HCT116 (cell line): ENCODE data around the gene SEPHS2. TPM values are rescaled to one million over a fixed set of nuclear protein-coding genes. Genes with fewer than 3 reads are reported as not detected.

Source experiments
- ATAC-seq: fragments of 200-7000 bp; cut with Tn5 transposase; 2 replicates; pipeline ENCODE4 v1.9.1; 2020; ENCODE audit warnings: mild to moderate bottlenecking, moderate library complexity
- BruUV-seq: library from RNA; stranded (reverse); fragments of 400-500 nt; replicated peaks from 2 replicates; lab custom pipeline; 2021; lab: Mats Ljungman, UMichigan
- CTCF ChIA-PET: fragments of 300-600 bp; sonication (Branson Sonifier 250); formaldehyde crosslinking; loops from one replicate; lab custom pipeline; 2021; ENCODE audit warnings: antibody characterized with exemption; lab: Charles Lee
- POLR2A ChIA-PET: fragments of 300-600, 350-600 bp; sonication (Branson Sonifier 250); formaldehyde crosslinking; loops from one replicate; lab custom pipeline; 2021; ENCODE audit warnings: antibody characterized with exemption; lab: Charles Lee
- RAD21 ChIA-PET, 2 experiments: fragments of 300-600 bp; sonication (Branson Sonifier 250); formaldehyde crosslinking; loops; one replicate each; lab custom pipeline; 2023; ENCODE audit warnings: low total read pairs in 2 of 2; ENCODE audit not compliant: uncharacterized antibody in 2 of 2, unreplicated experiment in 2 of 2, low non-redundant PET in 1 of 2; lab: Charles Lee
- DNase-seq: peaks from one replicate; pipeline ENCODE4 v3.0.0-alpha.2; 2010; ENCODE audit warnings: low read depth, low spot score
- H2AFZ ChIP-seq: fragments of 200-600 bp; shearing (Covaris generic), sonication (generic); 2 replicates; pipeline ENCODE4 v1.6.1; 2017; ENCODE audit warnings: low read depth, mixed run types, mixed read lengths, antibody characterized with exemption, low read length; ENCODE audit not compliant: poor library complexity, severe bottlenecking
- H3K27ac ChIP-seq: 2 replicates; pipeline ENCODE4 v1.5.1; 2012; ENCODE audit warnings: low read depth, low read length
- H3K27me3 ChIP-seq: fragments of 200-600 bp; sonication (generic); 2 replicates; pipeline ENCODE4 v1.6.1; 2016; ENCODE audit warnings: mixed run types, low read length, mixed read lengths; ENCODE audit not compliant: insufficient read depth
- H3K36me3 ChIP-seq, 2 experiments: fragments of 200-500 bp in 1 of 2; fragments of 200-600 bp in 1 of 2; sonication (Bioruptor generic) in 1 of 2; sonication (generic) in 1 of 2; 2 replicates each; pipeline versions ENCODE4 v1.5.1 to v1.6.1; 2014 to 2016; ENCODE audit warnings: low read length in 2 of 2, inconsistent platforms in 1 of 2, mixed read lengths in 1 of 2, mixed run types in 1 of 2; ENCODE audit not compliant: insufficient read depth in 2 of 2, control insufficient read depth in 1 of 2
- H3K4me1 ChIP-seq, 2 experiments: fragments of 200-600 bp in 1 of 2; sonication (generic) in 1 of 2; 2 replicates each; pipeline versions ENCODE4 v1.5.1 to v1.6.1; 2012 to 2017; ENCODE audit warnings: low read length in 2 of 2, inconsistent platforms in 1 of 2, mild to moderate bottlenecking in 1 of 2, mixed read lengths in 1 of 2, mixed run types in 1 of 2, moderate library complexity in 1 of 2; ENCODE audit not compliant: insufficient read depth in 2 of 2, control insufficient read depth in 1 of 2
- H3K4me2 ChIP-seq: fragments of 200-600 bp; sonication (generic); 2 replicates; pipeline ENCODE4 v1.6.1; 2017; ENCODE audit warnings: mixed run types, low read length, mixed read lengths
- H3K4me3 ChIP-seq, 2 experiments: fragments of 200-600 bp in 1 of 2; sonication (generic) in 1 of 2; replicated peaks in 1 of 2; 2 replicates each; pipeline ENCODE4 v1.5.1; 2011 to 2016; ENCODE audit warnings: low read length in 2 of 2, control low read depth in 1 of 2, low read depth in 1 of 2, mild to moderate bottlenecking in 1 of 2, mixed read lengths in 1 of 2, mixed run types in 1 of 2
- H3K79me2 ChIP-seq: fragments of 200-600 bp; sonication (generic); 2 replicates; pipeline ENCODE4 v1.6.1; 2017; ENCODE audit warnings: mild to moderate bottlenecking, mixed run types, low read length, moderate library complexity, mixed read lengths; ENCODE audit not compliant: insufficient read depth
- H3K9ac ChIP-seq: fragments of 200-600 bp; sonication (generic); 2 replicates; pipeline ENCODE4 v1.6.1; 2016; ENCODE audit warnings: low read length, mixed read lengths
- H3K9me2 ChIP-seq: fragments of 200-600 bp; sonication (generic), shearing (Covaris generic); 2 replicates; pipeline ENCODE4 v1.6.1; 2017; ENCODE audit warnings: mixed run types, mild to moderate bottlenecking, moderate library complexity; ENCODE audit not compliant: insufficient read depth
- H3K9me3 ChIP-seq, 2 experiments: fragments of 200-500 bp in 1 of 2; fragments of 200-600 bp in 1 of 2; sonication (Bioruptor generic) in 1 of 2; sonication (generic) in 1 of 2; 2 replicates each; pipeline ENCODE4 v1.6.1; 2014 to 2017; ENCODE audit warnings: low read length in 2 of 2, mixed read lengths in 2 of 2, inconsistent platforms in 1 of 2, low read depth in 1 of 2, mild to moderate bottlenecking in 1 of 2, mixed run types in 1 of 2, moderate library complexity in 1 of 2; ENCODE audit not compliant: control insufficient read depth in 1 of 2, insufficient read depth in 1 of 2
- H4K20me1 ChIP-seq: fragments of 200-600 bp; sonication (generic), shearing (Covaris generic); 2 replicates; pipeline ENCODE4 v1.6.1; 2017; ENCODE audit warnings: mixed run types, mild to moderate bottlenecking, moderate library complexity; ENCODE audit not compliant: insufficient read depth
- ATF3 ChIP-seq: IDR thresholded peaks from 2 replicates; pipeline ENCODE4 v1.6.1; 2012
- CBX3 ChIP-seq: IDR thresholded peaks from 2 replicates; pipeline ENCODE4 v1.6.1; 2012; ENCODE audit warnings: low read depth
- CEBPB ChIP-seq: IDR thresholded peaks from 2 replicates; pipeline ENCODE4 v1.6.1; 2012; ENCODE audit warnings: low read depth
- EZH2phosphoT487 ChIP-seq: fragments of 200-600 bp; IDR thresholded peaks from 2 replicates; pipeline ENCODE4 v1.6.1; 2018; ENCODE audit warnings: antibody characterized with exemption, borderline replicate concordance
- JUND ChIP-seq: IDR thresholded peaks from 2 replicates; pipeline ENCODE4 v1.6.1; 2012
- REST ChIP-seq: IDR thresholded peaks from 2 replicates; pipeline ENCODE4 v1.6.1; 2012; ENCODE audit warnings: low read depth
- SP1 ChIP-seq: IDR thresholded peaks from 2 replicates; pipeline ENCODE4 v1.6.1; 2012; ENCODE audit warnings: low read depth
- ZFX ChIP-seq: fragments of 450-650 bp; IDR thresholded peaks from 2 replicates; pipeline ENCODE4 v1.6.1; 2017
- ZNF274 ChIP-seq: fragments of 200-500 bp; sonication (Bioruptor generic); IDR thresholded peaks from 2 replicates; pipeline ENCODE4 v1.6.1; 2014; ENCODE audit warnings: mild to moderate bottlenecking, low read depth, low read length, inconsistent platforms
- intact Hi-C: fragments of 100-400 bp; cut with micrococcal nuclease; formaldehyde crosslinking; loops from 2 replicates; pipeline ENCODE4 v1.10.0; 2022
- total RNA-seq: library from RNA; stranded (reverse); gene quantifications from one replicate; pipeline ENCODE4 v1.2.1, GENCODE V29; 2021; ENCODE audit not compliant: unreplicated experiment

Gene SEPHS2
- total RNA-seq, 1 experiment from 2014 or later, result 51.3 TPM

- Histone ChIP-seq H3K27me3 (0 out of 2 replicates have a peak, but pooled peaks cover 5% of the 10 kb centered on the region), H3K4me3 (no peak overlapping the region), H2AFZ (no peak overlapping the region), H3K79me2 (no peaks in the 10 kb centered on the region), H3K27ac (no peak overlapping the region), H3K4me2 (no peak overlapping the region), H3K36me3 (no peaks in the 10 kb centered on the region), H3K9ac (no peak overlapping the region), H4K20me1 (no peaks in the 10 kb centered on the region), H3K4me1 (no peaks in the 10 kb centered on the region), H3K9me2 (no peaks in the 10 kb centered on the region), H3K9me3 (no peaks in the 10 kb centered on the region)
- no TSS peak for BruUV-seq
- DNase-seq (no peak), ATAC-seq (no peak)
- ChIA-PET RAD21 (no interaction called here), POLR2A (no interaction called here), CTCF (no interaction called here)
- TF ChIP-seq EZH2phosphoT487 (no peak), CBX3 (no peak), REST (no peak), ZNF274 (no peak), ATF3 (no peak), CEBPB (no peak), SP1 (no peak), ZFX (no peak), JUND (no peak)
- intact Hi-C loops, result no loop called here
Measured at GRCh38 chr16:30470632-30470995, 24.9 kb upstream of the SEPHS2 start.
